OCI-LY3 (cell line): Measurements from ENCODE around the gene IL1R1.

Experiments
- CTCF ChIP-seq: fragments of 200-600, 300-600 bp; sonication (generic); IDR thresholded peaks from 2 replicates; pipeline ENCODE4 v1.5.1; 2014; ENCODE audit warnings: antibody characterized with exemption, low read length, low read depth
- EZH2phosphoT487 ChIP-seq: fragments of 200-600 bp; shearing (Covaris generic); IDR thresholded peaks from 2 replicates; pipeline ENCODE4 v1.6.1; 2018; ENCODE audit warnings: antibody characterized with exemption, mixed run types, low read depth

- no peak for TF ChIP-seq CTCF
- no peak for TF ChIP-seq EZH2phosphoT487
Measured at GRCh38 chr2:102131564-102131963, 11.0 kb upstream of the IL1R1 start.
